DOHH2 (cell line): ENCODE results near the gene NDN.
A peak's percentile ranks its signal among the peaks of the same experiment; 100 is the strongest.

Source experiments
- H3F3A ChIP-seq: fragments of 200-600 bp; sonication (generic), shearing (Covaris generic); 2 replicates; pipeline ENCODE4 v1.6.0; 2016; ENCODE audit warnings: antibody characterized with exemption, mild to moderate bottlenecking; ENCODE audit not compliant: control insufficient read depth, insufficient read depth
- H3K27ac ChIP-seq: fragments of 200-600 bp; sonication (generic); 2 replicates; pipeline ENCODE4 v1.5.1; 2014; ENCODE audit warnings: low read depth, mild to moderate bottlenecking, low read length, moderate library complexity
- H3K27me3 ChIP-seq: fragments of 200-600 bp; sonication (generic); 2 replicates; pipeline ENCODE4 v1.6.1; 2014; ENCODE audit warnings: mild to moderate bottlenecking, low read length, mixed read lengths; ENCODE audit not compliant: control insufficient read depth
- H3K36me3 ChIP-seq: fragments of 200-600 bp; sonication (generic); 2 replicates; pipeline ENCODE4 v1.6.1; 2014; ENCODE audit warnings: mild to moderate bottlenecking, low read length, moderate library complexity, mixed read lengths; ENCODE audit not compliant: control insufficient read depth
- H3K4me1 ChIP-seq: fragments of 200-600 bp; sonication (generic); 2 replicates; pipeline ENCODE4 v1.6.1; 2014; ENCODE audit warnings: mild to moderate bottlenecking, low read length, mixed read lengths; ENCODE audit not compliant: control insufficient read depth
- H3K4me2 ChIP-seq: fragments of 200-600 bp; sonication (generic); 2 replicates; pipeline ENCODE4 v1.6.0; 2014; ENCODE audit warnings: mild to moderate bottlenecking, low read length, moderate library complexity
- H3K4me3 ChIP-seq: fragments of 200-600 bp; sonication (generic); 2 replicates; pipeline ENCODE4 v1.5.1; 2014; ENCODE audit warnings: mild to moderate bottlenecking, low read length, mixed read lengths
- H3K79me2 ChIP-seq: fragments of 200-600 bp; sonication (generic); 2 replicates; pipeline ENCODE4 v1.6.1; 2014; ENCODE audit warnings: mild to moderate bottlenecking, low read length, mixed read lengths; ENCODE audit not compliant: control insufficient read depth
- H3K9me2 ChIP-seq: fragments of 200-600 bp; sonication (generic); replicated peaks from 2 replicates; pipeline ENCODE4 v1.6.1; 2014; ENCODE audit warnings: mild to moderate bottlenecking, low read length, mixed read lengths; ENCODE audit not compliant: control insufficient read depth
- H3K9me3 ChIP-seq: fragments of 200-600 bp; sonication (generic); 2 replicates; pipeline ENCODE4 v1.6.1; 2014; ENCODE audit warnings: antibody characterized with exemption, low read length, mixed read lengths; ENCODE audit not compliant: control insufficient read depth, insufficient read depth
- H4K20me1 ChIP-seq: fragments of 200-600 bp; sonication (generic); 2 replicates; pipeline ENCODE4 v1.6.0; 2014; ENCODE audit warnings: low read depth, mild to moderate bottlenecking, antibody characterized with exemption, low read length, moderate library complexity; ENCODE audit not compliant: control insufficient read depth, insufficient read depth
- CTCF ChIP-seq: fragments of 200-600 bp; sonication (generic); IDR thresholded peaks from one replicate; pipeline ENCODE4 v1.5.1; 2014; ENCODE audit warnings: antibody characterized with exemption, mild to moderate bottlenecking, low read depth, low read length; ENCODE audit not compliant: poor library complexity, severe bottlenecking
- EZH2phosphoT487 ChIP-seq: fragments of 200-600 bp; sonication (generic); IDR thresholded peaks from 2 replicates; pipeline ENCODE4 v1.6.1; 2017; ENCODE audit warnings: borderline replicate concordance, mild to moderate bottlenecking, antibody characterized with exemption, low read length, moderate library complexity, mixed read lengths

NDN gene

GRCh38 chr15:23671481-23671880 lies 15.6 kb downstream of the NDN start:
- Histone ChIP-seq H3K79me2 (no peaks in the 10 kb centered on the region), H3K27me3 (no peaks in the 10 kb centered on the region), H3K9me3 (no peaks in the 10 kb centered on the region), H3K27ac (no peak overlapping the region), H3F3A (no peaks in the 10 kb centered on the region), H3K9me2 (no peaks in the 10 kb centered on the region), H3K36me3 (no peaks in the 10 kb centered on the region), H3K4me3 (no peak overlapping the region), H3K4me1 (no peaks in the 10 kb centered on the region), H3K4me2 (no peak overlapping the region), H4K20me1 (no peaks in the 10 kb centered on the region)
- TF ChIP-seq CTCF = no peak
- no peak for TF ChIP-seq EZH2phosphoT487

- no peaks in the 10 kb centered on the region for H3K27me3 ChIP-seq
- H3K79me2 ChIP-seq = no peaks in the 10 kb centered on the region
- H3K9me2 ChIP-seq = no peaks in the 10 kb centered on the region
- H3K9me3 ChIP-seq = no peaks in the 10 kb centered on the region
- H3K4me3 ChIP-seq = no peak overlapping the region
- no peak overlapping the region for H3K27ac ChIP-seq
- no peaks in the 10 kb centered on the region for H3K4me1 ChIP-seq
- no peaks in the 10 kb centered on the region for H3F3A ChIP-seq
- no peak overlapping the region for H3K4me2 ChIP-seq
- no peaks in the 10 kb centered on the region for H3K36me3 ChIP-seq
- H4K20me1 ChIP-seq = no peaks in the 10 kb centered on the region
- TF ChIP-seq CTCF (no peak), EZH2phosphoT487 (no peak)
These were observed 16.1 kb downstream of the NDN start for GRCh38 chr15:23670970-23671369.

- Histone ChIP-seq H3K36me3 (no peaks in the 10 kb centered on the region), H3K27me3 (no peaks in the 10 kb centered on the region), H3K4me1 (no peaks in the 10 kb centered on the region), H3K4me3 (no peak overlapping the region), H3K4me2 (no peak overlapping the region), H3K27ac (no peak overlapping the region), H3F3A (no peaks in the 10 kb centered on the region), H3K79me2 (no peaks in the 10 kb centered on the region), H4K20me1 (no peaks in the 10 kb centered on the region), H3K9me2 (no peaks in the 10 kb centered on the region), H3K9me3 (no peaks in the 10 kb centered on the region)
- no peak for TF ChIP-seq EZH2phosphoT487
- no peak for TF ChIP-seq CTCF
These were observed 23.9 kb downstream of the NDN start for GRCh38 chr15:23663232-23663631.

- Histone ChIP-seq H3K27ac (no peak overlapping the region), H3K9me2 (no peaks in the 10 kb centered on the region)
These were observed 38.1 kb downstream of the NDN start for GRCh38 chr15:23648920-23649515.

More at GRCh38 chr15:23648920-23649515, 38.1 kb downstream of the NDN start:
- Histone ChIP-seq H3F3A (no peaks in the 10 kb centered on the region), H3K4me2 (no peak overlapping the region), H3K27me3 (no peaks in the 10 kb centered on the region), H3K4me1 (no peaks in the 10 kb centered on the region), H3K4me3 (no peak overlapping the region), H3K36me3 (no peaks in the 10 kb centered on the region), H3K9me3 (peaks cover 6% of the 10 kb centered on the region; the same call in 1 of the 2 replicates), H4K20me1 (no peaks in the 10 kb centered on the region), H3K79me2 (no peaks in the 10 kb centered on the region)
- peak; percentile 70 for TF ChIP-seq CTCF
- no peak for TF ChIP-seq EZH2phosphoT487
